ENCODE data around the gene MRPS27.

The MRPS27 gene

GRCh38 chr5:72245951-72246532 lies 74.0 kb downstream of the MRPS27 start:
- Histone ChIP-seq H3K4me1 (ENCODE audit: control insufficient read depth, insufficient read depth, low read length) (no peaks in the 10 kb centered on the region), H3K36me3 (ENCODE audit: control insufficient read depth, insufficient read depth, low read length) (no peaks in the 10 kb centered on the region), H3K27me3 (ENCODE audit: control insufficient read depth, insufficient read depth, low read length) (no peaks in the 10 kb centered on the region), H3K9ac (ENCODE audit: low read length) (no peak overlapping the region), H3K9me3 (ENCODE audit: control insufficient read depth, low read length) (no peaks in the 10 kb centered on the region), H3K4me3 (ENCODE audit: low read length) (no peak overlapping the region)

- Histone ChIP-seq H3K9me3 (ENCODE audit: control insufficient read depth, low read length) (no peaks in the 10 kb centered on the region), H3K4me3 (ENCODE audit: low read length) (no peak overlapping the region), H3K9ac (ENCODE audit: low read length) (no peak overlapping the region), H3K27me3 (ENCODE audit: control insufficient read depth, insufficient read depth, low read length) (no peaks in the 10 kb centered on the region), H3K4me1 (ENCODE audit: control insufficient read depth, insufficient read depth, low read length) (no peaks in the 10 kb centered on the region), H3K36me3 (ENCODE audit: control insufficient read depth, insufficient read depth, low read length) (no peaks in the 10 kb centered on the region)
Measured at GRCh38 chr5:72245546-72245945, 74.5 kb downstream of the MRPS27 start.

- Histone ChIP-seq H3K9me3 (ENCODE audit: control insufficient read depth, low read length) (no peaks in the 10 kb centered on the region), H3K4me3 (ENCODE audit: low read length) (no peak overlapping the region), H3K9ac (ENCODE audit: low read length) (no peak overlapping the region)
Measured at GRCh38 chr5:72244862-72245371, 75.1 kb downstream of the MRPS27 start.

GRCh38 chr5:72243706-72244105 lies 76.3 kb downstream of the MRPS27 start:
- no peaks in the 10 kb centered on the region for H3K9me3 ChIP-seq (ENCODE audit: control insufficient read depth, low read length)
- no peak overlapping the region for H3K4me3 ChIP-seq (ENCODE audit: low read length)
- H3K27me3 ChIP-seq (ENCODE audit: control insufficient read depth, insufficient read depth, low read length), result no peaks in the 10 kb centered on the region
- H3K4me1 ChIP-seq (ENCODE audit: control insufficient read depth, insufficient read depth, low read length), result no peaks in the 10 kb centered on the region
- no peak overlapping the region for H3K9ac ChIP-seq (ENCODE audit: low read length)
- H3K36me3 ChIP-seq (ENCODE audit: control insufficient read depth, insufficient read depth, low read length), result no peaks in the 10 kb centered on the region

More at GRCh38 chr5:72244862-72245371, 75.1 kb downstream of the MRPS27 start:
- Histone ChIP-seq H3K4me1 (ENCODE audit: control insufficient read depth, insufficient read depth, low read length) (no peaks in the 10 kb centered on the region), H3K36me3 (ENCODE audit: control insufficient read depth, insufficient read depth, low read length) (no peaks in the 10 kb centered on the region), H3K27me3 (ENCODE audit: control insufficient read depth, insufficient read depth, low read length) (no peaks in the 10 kb centered on the region)

- Histone ChIP-seq H3K9me3 (ENCODE audit: control insufficient read depth, low read length) (no peaks in the 10 kb centered on the region), H3K9ac (ENCODE audit: low read length) (no peak overlapping the region), H3K4me1 (ENCODE audit: control insufficient read depth, insufficient read depth, low read length) (no peaks in the 10 kb centered on the region), H3K36me3 (ENCODE audit: control insufficient read depth, insufficient read depth, low read length) (no peaks in the 10 kb centered on the region), H3K27me3 (ENCODE audit: control insufficient read depth, insufficient read depth, low read length) (no peaks in the 10 kb centered on the region), H3K4me3 (ENCODE audit: low read length) (no peak overlapping the region)
Measured at GRCh38 chr5:72242796-72243475, 77.1 kb downstream of the MRPS27 start.

- Histone ChIP-seq H3K27me3 (ENCODE audit: control insufficient read depth, insufficient read depth, low read length) (no peaks in the 10 kb centered on the region), H3K9ac (ENCODE audit: low read length) (no peak overlapping the region), H3K9me3 (ENCODE audit: control insufficient read depth, low read length) (no peaks in the 10 kb centered on the region), H3K4me1 (ENCODE audit: control insufficient read depth, insufficient read depth, low read length) (no peaks in the 10 kb centered on the region), H3K36me3 (ENCODE audit: control insufficient read depth, insufficient read depth, low read length) (no peaks in the 10 kb centered on the region), H3K4me3 (ENCODE audit: low read length) (no peak overlapping the region)
Measured at GRCh38 chr5:72241346-72242003, 78.6 kb downstream of the MRPS27 start.

GRCh38 chr5:72238712-72239445 lies 81.2 kb downstream of the MRPS27 start:
- H3K9me3 ChIP-seq (ENCODE audit: control insufficient read depth, low read length), result no peaks in the 10 kb centered on the region
- no peaks in the 10 kb centered on the region for H3K36me3 ChIP-seq (ENCODE audit: control insufficient read depth, insufficient read depth, low read length)
- H3K4me1 ChIP-seq (ENCODE audit: control insufficient read depth, insufficient read depth, low read length), result no peaks in the 10 kb centered on the region
- H3K9ac ChIP-seq (ENCODE audit: low read length), result no peak overlapping the region
- no peaks in the 10 kb centered on the region for H3K27me3 ChIP-seq (ENCODE audit: control insufficient read depth, insufficient read depth, low read length)
- H3K4me3 ChIP-seq (ENCODE audit: low read length), result no peak overlapping the region

- Histone ChIP-seq H3K9me3 (ENCODE audit: control insufficient read depth, low read length) (no peaks in the 10 kb centered on the region), H3K36me3 (ENCODE audit: control insufficient read depth, insufficient read depth, low read length) (no peaks in the 10 kb centered on the region), H3K4me1 (ENCODE audit: control insufficient read depth, insufficient read depth, low read length) (no peaks in the 10 kb centered on the region), H3K9ac (ENCODE audit: low read length) (no peak overlapping the region), H3K4me3 (ENCODE audit: low read length) (no peak overlapping the region), H3K27me3 (ENCODE audit: control insufficient read depth, insufficient read depth, low read length) (no peaks in the 10 kb centered on the region)
Measured at GRCh38 chr5:72237879-72238278, 82.2 kb downstream of the MRPS27 start.

GRCh38 chr5:72237415-72237814 lies 82.6 kb downstream of the MRPS27 start:
- Histone ChIP-seq H3K9ac (ENCODE audit: low read length) (no peak overlapping the region), H3K9me3 (ENCODE audit: control insufficient read depth, low read length) (no peaks in the 10 kb centered on the region), H3K27me3 (ENCODE audit: control insufficient read depth, insufficient read depth, low read length) (no peaks in the 10 kb centered on the region), H3K4me1 (ENCODE audit: control insufficient read depth, insufficient read depth, low read length) (no peaks in the 10 kb centered on the region), H3K36me3 (ENCODE audit: control insufficient read depth, insufficient read depth, low read length) (no peaks in the 10 kb centered on the region), H3K4me3 (ENCODE audit: low read length) (no peak overlapping the region)

GRCh38 chr5:72235725-72236124 lies 84.3 kb downstream of the MRPS27 start:
- Histone ChIP-seq H3K27me3 (ENCODE audit: control insufficient read depth, insufficient read depth, low read length) (no peaks in the 10 kb centered on the region), H3K4me1 (ENCODE audit: control insufficient read depth, insufficient read depth, low read length) (no peaks in the 10 kb centered on the region), H3K4me3 (ENCODE audit: low read length) (no peak overlapping the region), H3K9me3 (ENCODE audit: control insufficient read depth, low read length) (no peaks in the 10 kb centered on the region), H3K9ac (ENCODE audit: low read length) (no peak overlapping the region), H3K36me3 (ENCODE audit: control insufficient read depth, insufficient read depth, low read length) (no peaks in the 10 kb centered on the region)

- H3K4me3 ChIP-seq (ENCODE audit: low read length), result no peak overlapping the region
- no peaks in the 10 kb centered on the region for H3K4me1 ChIP-seq (ENCODE audit: control insufficient read depth, insufficient read depth, low read length)
- no peaks in the 10 kb centered on the region for H3K27me3 ChIP-seq (ENCODE audit: control insufficient read depth, insufficient read depth, low read length)
- H3K36me3 ChIP-seq (ENCODE audit: control insufficient read depth, insufficient read depth, low read length), result no peaks in the 10 kb centered on the region
- H3K9ac ChIP-seq (ENCODE audit: low read length), result no peak overlapping the region
- no peaks in the 10 kb centered on the region for H3K9me3 ChIP-seq (ENCODE audit: control insufficient read depth, low read length)
Measured at GRCh38 chr5:72234868-72235267, 85.2 kb downstream of the MRPS27 start.

GRCh38 chr5:72234265-72234700 lies 85.8 kb downstream of the MRPS27 start:
- Histone ChIP-seq H3K9ac (ENCODE audit: low read length) (no peak overlapping the region), H3K27me3 (ENCODE audit: control insufficient read depth, insufficient read depth, low read length) (no peaks in the 10 kb centered on the region), H3K36me3 (ENCODE audit: control insufficient read depth, insufficient read depth, low read length) (no peaks in the 10 kb centered on the region), H3K9me3 (ENCODE audit: control insufficient read depth, low read length) (no peaks in the 10 kb centered on the region), H3K4me3 (ENCODE audit: low read length) (no peak overlapping the region), H3K4me1 (ENCODE audit: control insufficient read depth, insufficient read depth, low read length) (no peaks in the 10 kb centered on the region)

Measured in mucosa of stomach (tissue), 1 donor.